Uterus (tissue), 2 donors: ENCODE data around the gene CREB1.
A peak's percentile ranks its signal among the peaks of the same experiment; 100 is the strongest.

Source experiments
- CTCF ChIP-seq, 4 experiments: fragments of 200-600 bp in 2 of 4; fragments of 450-650 bp in 2 of 4; sonication (generic) in 2 of 4; IDR thresholded peaks; one replicate each; pipeline ENCODE4 v1.5.1; 2016 to 2019; ENCODE audit warnings: antibody characterized with exemption in 4 of 4, mild to moderate bottlenecking in 2 of 4, moderate library complexity in 1 of 4
- POLR2A ChIP-seq, 2 donors: fragments of 450-650 bp; IDR thresholded peaks; one replicate each; pipeline ENCODE4 v1.6.1; 2016; ENCODE audit warnings: antibody characterized with exemption in 2 of 2, mild to moderate bottlenecking in 1 of 2, moderate library complexity in 1 of 2

- TF ChIP-seq CTCF (IDR thresholded peaks at IDR 0.05) = peak in 1 of 4 experiments; percentile 1
- TF ChIP-seq POLR2A (IDR thresholded peaks at IDR 0.05) = peak in 1 of 2 donors; percentile 74
Observed at GRCh38 chr2:207530160-207531031, 634 bp downstream of the CREB1 start.
